SJSA1 (cell line): ENCODE results near the gene DZANK1. TPM values are rescaled to one million over a fixed set of nuclear protein-coding genes. Genes with fewer than 3 reads are reported as not detected.
"Not testable (repeated sequence)": the region's sequence is repeated elsewhere in the genome, so short reads cannot be mapped to it uniquely, and the experiment has no call there.

Source experiments
- DNase-seq, 2 experiments: peaks; one replicate each; pipeline ENCODE4 v3.0.0-alpha.2; 2015 to 2020; ENCODE audit warnings: low spot score in 2 of 2, low read depth in 1 of 2
- H3K27ac ChIP-seq: fragments of 250-450 bp; sonication (Bioruptor Pico); 2 replicates; pipeline ENCODE4 v1.5.1; 2020; ENCODE audit warnings: mild to moderate bottlenecking, moderate library complexity
- H3K27me3 ChIP-seq: fragments of 250-450 bp; sonication (Bioruptor Pico); replicated peaks from 2 replicates; pipeline ENCODE4 v1.5.1; 2020; ENCODE audit warnings: mild to moderate bottlenecking, moderate library complexity
- H3K36me3 ChIP-seq: fragments of 250-450 bp; sonication (Bioruptor Pico); 2 replicates; pipeline ENCODE4 v1.5.1; 2020; ENCODE audit warnings: mild to moderate bottlenecking
- H3K4me1 ChIP-seq: fragments of 250-450 bp; sonication (Bioruptor Pico); replicated peaks from 2 replicates; pipeline ENCODE4 v1.6.1; 2021; ENCODE audit warnings: mild to moderate bottlenecking
- H3K4me3 ChIP-seq: fragments of 250-450 bp; sonication (Bioruptor Pico); 2 replicates; pipeline ENCODE4 v1.5.1; 2020; ENCODE audit warnings: mild to moderate bottlenecking
- H3K9me3 ChIP-seq: fragments of 250-450 bp; sonication (Bioruptor Pico); replicated peaks from 2 replicates; pipeline ENCODE4 v1.5.1; 2020; ENCODE audit warnings: mild to moderate bottlenecking
- total RNA-seq: library from RNA; depleted of rRNA; stranded (reverse); fragments of >200 nt; shearing (Covaris generic); gene quantifications from 2 replicates; pipeline ENCODE4 v1.2.3, GENCODE V29; 2014

The DZANK1 gene
- total RNA-seq, 1 experiment from 2014 or later = 0.97 TPM

GRCh38 chr20:18421608-18422007 is 45.2 kb downstream of the DZANK1 start:
- H3K4me1 ChIP-seq = no peaks in the 10 kb centered on the region
- no peaks in the 10 kb centered on the region for H3K36me3 ChIP-seq
- H3K27me3 ChIP-seq = no peaks in the 10 kb centered on the region; the same call in 1 of the 2 replicates
- H3K9me3 ChIP-seq = no peaks in the 10 kb centered on the region
- no peak for DNase-seq
- no peak overlapping the region for H3K27ac ChIP-seq
- H3K4me3 ChIP-seq = no peak overlapping the region

GRCh38 chr20:18416486-18416885 is 50.3 kb downstream of the DZANK1 start:
- Histone ChIP-seq H3K27ac (no peak overlapping the region), H3K4me1 (no peaks in the 10 kb centered on the region), H3K4me3 (no peak overlapping the region), H3K36me3 (no peaks in the 10 kb centered on the region), H3K27me3 (no peaks in the 10 kb centered on the region), H3K9me3 (no peaks in the 10 kb centered on the region)
- no peak for DNase-seq

GRCh38 chr20:18414140-18414539 is 52.7 kb downstream of the DZANK1 start:
- H3K27me3 ChIP-seq = no peaks in the 10 kb centered on the region
- no peak for DNase-seq
- no peak overlapping the region for H3K27ac ChIP-seq
- no peak overlapping the region for H3K4me3 ChIP-seq
- no peaks in the 10 kb centered on the region for H3K9me3 ChIP-seq
- no peaks in the 10 kb centered on the region for H3K36me3 ChIP-seq
- no peaks in the 10 kb centered on the region for H3K4me1 ChIP-seq

DNA sequence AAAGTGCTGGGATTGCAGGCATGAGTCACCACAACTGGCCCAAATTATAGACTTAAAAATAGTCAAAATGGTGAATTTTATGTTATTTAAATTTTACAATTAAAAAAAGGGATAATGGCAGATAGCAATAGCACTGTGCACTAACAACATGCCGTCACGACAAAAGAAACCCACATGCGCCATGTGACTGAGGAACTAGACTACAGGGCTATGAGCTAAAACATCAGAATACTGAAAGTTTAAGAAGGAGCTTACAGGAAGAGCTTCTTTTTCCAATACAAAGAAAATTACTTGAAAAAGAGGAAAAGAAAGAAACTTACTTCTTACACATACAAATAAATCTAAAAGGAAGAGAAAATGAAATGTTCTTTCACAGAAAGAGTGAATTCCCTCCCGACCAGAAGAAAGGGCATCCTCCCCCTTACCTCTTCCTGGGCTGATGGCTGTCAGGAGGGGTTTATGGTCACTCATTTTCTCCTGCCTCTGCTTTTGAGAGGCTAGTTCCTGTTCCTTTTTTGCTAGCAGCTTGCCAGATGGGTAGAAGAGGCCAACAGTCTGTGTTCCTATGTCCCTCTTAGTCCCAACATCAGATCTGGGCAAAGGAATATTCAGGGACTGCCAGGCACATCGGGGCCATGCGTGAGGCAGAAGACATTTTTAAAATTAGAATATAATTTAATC is 54.5 kb downstream of the DZANK1 start:
- no peaks in the 10 kb centered on the region for H3K9me3 ChIP-seq
- no peaks in the 10 kb centered on the region for H3K4me1 ChIP-seq
- H3K36me3 ChIP-seq = no peaks in the 10 kb centered on the region
- DNase-seq = no peak
- H3K4me3 ChIP-seq = no peak overlapping the region
- H3K27me3 ChIP-seq = no peaks in the 10 kb centered on the region
- H3K27ac ChIP-seq = no peak overlapping the region

DNA sequence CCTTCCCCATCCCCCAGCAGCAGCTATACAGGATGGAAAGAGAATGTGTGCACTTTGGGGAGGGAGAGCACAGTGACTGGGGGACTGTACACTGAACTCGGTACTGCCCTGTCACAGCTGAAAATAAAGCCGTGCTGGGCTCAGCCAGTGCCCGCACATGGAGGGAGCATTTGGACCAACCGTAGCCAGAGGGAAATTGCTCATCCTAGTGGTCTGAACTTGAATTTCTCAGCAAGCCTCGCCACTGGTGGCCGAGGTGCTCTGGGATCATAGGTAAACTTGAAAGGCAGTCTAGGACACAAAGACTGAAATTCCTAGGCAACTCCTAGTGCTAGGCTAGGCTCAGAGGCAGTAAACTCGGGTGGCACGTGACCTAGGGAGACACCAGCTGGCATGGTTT is 61.0 kb downstream of the DZANK1 start:
- Histone ChIP-seq H3K4me1 (no peaks in the 10 kb centered on the region), H3K4me3 (no peak overlapping the region), H3K36me3 (no peaks in the 10 kb centered on the region), H3K27ac (no peak overlapping the region), H3K9me3 (no peaks in the 10 kb centered on the region), H3K27me3 (no peaks in the 10 kb centered on the region)
- no peak for DNase-seq

DNA sequence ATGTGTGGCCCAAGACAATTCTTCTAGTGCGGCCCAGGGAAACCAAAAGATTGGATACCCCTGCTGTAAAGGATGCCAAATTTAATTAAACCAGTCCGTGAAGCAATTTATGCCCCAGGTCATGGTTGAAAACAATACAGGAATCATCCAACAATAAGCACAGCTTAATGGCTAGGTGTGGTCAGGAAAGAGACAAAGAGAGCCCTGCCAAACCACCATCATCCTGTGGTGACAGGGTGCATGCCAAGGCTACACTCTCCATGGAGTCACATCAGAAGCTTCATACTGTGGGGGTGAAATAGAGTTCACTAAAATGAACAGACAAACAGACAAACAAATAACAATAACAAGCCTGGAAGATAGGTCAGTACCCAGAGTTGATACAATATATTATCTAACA is 62.7 kb downstream of the DZANK1 start:
- DNase-seq = peak in 1 of 2 experiments; percentile 10
- Histone ChIP-seq H3K4me1 (no peaks in the 10 kb centered on the region), H3K27ac (no peak overlapping the region), H3K9me3 (no peaks in the 10 kb centered on the region), H3K4me3 (no peak overlapping the region), H3K36me3 (no peaks in the 10 kb centered on the region), H3K27me3 (no peaks in the 10 kb centered on the region)

GRCh38 chr20:18403269-18403668 is 63.6 kb downstream of the DZANK1 start:
- no peak for DNase-seq
- Histone ChIP-seq H3K27me3 (no peaks in the 10 kb centered on the region), H3K4me3 (no peak overlapping the region), H3K27ac (no peak overlapping the region), H3K4me1 (no peaks in the 10 kb centered on the region), H3K9me3 (no peaks in the 10 kb centered on the region), H3K36me3 (no peaks in the 10 kb centered on the region)

DNA sequence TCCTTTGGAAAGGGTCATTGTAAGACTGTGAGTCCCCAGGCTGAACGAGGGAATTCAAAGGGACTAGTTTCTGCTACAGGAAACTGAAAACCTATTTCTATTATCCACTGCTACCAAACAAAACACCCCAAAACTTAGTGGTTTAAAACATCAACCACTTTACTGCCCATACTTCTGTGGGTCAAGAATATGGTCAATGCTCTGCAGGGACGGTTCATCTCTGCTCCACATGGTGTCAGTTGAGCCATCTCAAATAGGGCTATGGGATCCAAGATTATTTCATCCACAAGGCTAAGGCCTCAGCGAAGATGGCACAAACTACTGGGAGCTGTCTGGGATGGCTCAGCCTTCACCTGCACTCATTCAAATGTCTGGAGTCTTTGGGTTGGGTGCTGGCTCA is 65.5 kb downstream of the DZANK1 start:
- H3K4me1 ChIP-seq = no peaks in the 10 kb centered on the region
- DNase-seq = no peak
- H3K27ac ChIP-seq = no peak overlapping the region
- H3K9me3 ChIP-seq = no peaks in the 10 kb centered on the region
- H3K36me3 ChIP-seq = no peaks in the 10 kb centered on the region
- H3K4me3 ChIP-seq = no peak overlapping the region
- H3K27me3 ChIP-seq = no peaks in the 10 kb centered on the region

DNA sequence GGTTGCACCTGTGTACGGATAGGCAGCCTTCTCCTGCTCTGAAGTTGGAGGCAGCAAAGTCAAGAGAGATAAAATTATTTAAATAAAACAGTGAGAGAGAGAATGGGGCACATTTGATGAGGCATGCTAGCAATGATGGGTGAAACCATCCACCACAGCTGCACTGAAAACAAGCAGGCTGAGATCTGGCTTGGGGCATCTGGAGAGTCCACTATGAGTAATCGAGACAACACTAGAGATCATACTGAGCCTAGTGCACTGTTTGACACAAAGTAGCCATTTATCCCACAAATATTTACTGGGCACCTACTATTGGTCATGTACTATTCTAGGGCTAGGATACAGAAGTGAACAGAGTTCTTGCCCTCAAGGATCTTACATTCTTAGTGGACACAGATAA is 66.4 kb downstream of the DZANK1 start:
- DNase-seq = no peak
- Histone ChIP-seq H3K27ac (no peak overlapping the region), H3K9me3 (no peaks in the 10 kb centered on the region), H3K36me3 (no peaks in the 10 kb centered on the region), H3K4me3 (no peak overlapping the region), H3K4me1 (no peaks in the 10 kb centered on the region), H3K27me3 (no peaks in the 10 kb centered on the region)

DNA sequence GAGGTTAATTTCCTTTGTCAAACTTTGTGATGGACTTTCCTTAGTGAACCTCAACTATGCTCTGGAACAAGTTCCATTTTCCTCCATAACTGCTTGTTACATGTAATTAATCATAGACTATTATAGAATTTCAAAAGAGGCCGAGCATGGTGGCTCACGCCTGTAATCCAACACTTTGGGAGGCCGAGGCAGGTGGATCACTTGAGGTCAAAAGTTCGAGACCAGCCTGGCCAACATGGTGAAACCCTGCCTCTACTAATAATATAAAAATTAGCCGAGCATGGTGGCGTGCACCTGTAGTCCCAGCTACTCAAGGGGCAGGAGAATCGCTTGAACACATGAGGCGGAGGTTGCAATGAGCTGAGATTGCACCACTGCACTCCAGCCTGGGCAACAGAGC is 68.1 kb downstream of the DZANK1 start:
- H3K4me1 ChIP-seq = not testable (repeated sequence)

DNA sequence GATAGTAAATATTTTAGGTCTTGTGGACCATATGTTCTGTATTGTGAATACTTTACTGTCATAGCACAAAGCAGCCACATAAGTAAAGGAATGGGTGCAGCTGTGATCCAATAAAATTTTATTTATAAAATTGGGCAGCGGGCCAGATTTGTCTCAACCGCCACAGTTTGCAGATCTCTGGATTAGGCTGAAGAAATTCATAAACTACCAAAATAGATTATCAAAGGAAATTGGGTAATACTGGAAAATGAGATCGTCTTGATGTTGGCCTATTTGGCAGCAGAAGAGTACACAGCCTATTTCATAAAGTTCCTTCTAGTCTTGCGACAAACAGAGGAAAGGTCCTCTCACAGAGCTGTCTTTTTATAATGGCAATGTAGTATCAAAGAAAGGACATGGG is 69.8 kb downstream of the DZANK1 start:
- Histone ChIP-seq H3K27ac (no peak overlapping the region), H3K9me3 (no peaks in the 10 kb centered on the region), H3K27me3 (no peaks in the 10 kb centered on the region), H3K36me3 (no peaks in the 10 kb centered on the region), H3K4me1 (no peaks in the 10 kb centered on the region), H3K4me3 (no peak overlapping the region)
- DNase-seq = no peak

More for the DNA sequence above, 68.1 kb downstream of the DZANK1 start:
- not testable (repeated sequence) for H3K4me3 ChIP-seq, H3K36me3 ChIP-seq, H3K27ac ChIP-seq, H3K27me3 ChIP-seq, DNase-seq, H3K9me3 ChIP-seq

DNA sequence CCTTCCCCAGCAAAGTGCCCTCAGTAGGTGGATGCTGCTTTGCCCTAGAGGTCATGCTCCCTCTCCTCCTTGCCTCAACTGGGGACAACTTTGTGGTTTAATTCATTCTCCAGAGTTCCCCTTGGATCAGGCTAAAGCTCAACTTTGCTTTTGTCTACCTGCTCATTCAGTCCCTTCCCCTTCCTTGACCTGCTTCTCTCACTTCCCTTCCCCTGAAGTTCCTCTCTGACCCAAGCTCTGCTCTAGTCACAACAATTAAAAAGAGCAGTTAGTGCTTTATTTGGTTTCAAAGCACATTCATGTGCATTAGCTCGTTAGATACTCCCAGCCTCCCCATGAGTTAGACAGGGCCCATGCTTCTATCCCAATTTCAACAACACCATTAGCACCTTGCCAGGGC is 71.3 kb downstream of the DZANK1 start:
- Histone ChIP-seq H3K4me3 (no peak overlapping the region), H3K4me1 (no peaks in the 10 kb centered on the region), H3K9me3 (no peaks in the 10 kb centered on the region), H3K36me3 (no peaks in the 10 kb centered on the region), H3K27ac (no peak overlapping the region), H3K27me3 (no peaks in the 10 kb centered on the region)
- no peak for DNase-seq

DNA sequence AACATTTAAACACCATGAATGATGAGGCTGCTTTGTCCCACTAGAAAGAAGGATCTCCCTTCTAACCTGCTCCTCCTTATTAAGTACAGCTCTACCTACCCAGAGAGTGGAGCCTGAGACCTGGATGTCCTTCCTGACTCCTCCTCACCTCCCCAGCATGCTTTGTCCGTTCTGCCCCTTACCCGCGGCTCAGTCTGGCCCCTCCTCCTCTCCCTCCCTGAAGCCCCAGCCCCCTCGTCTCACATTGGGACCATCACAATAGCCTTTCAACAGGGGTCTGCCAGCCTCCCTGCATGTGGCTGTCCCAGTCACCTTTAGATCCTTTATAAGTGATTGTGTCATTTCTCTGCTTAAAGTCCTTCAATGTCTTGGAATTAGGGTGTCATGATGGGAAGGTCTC is 72.5 kb downstream of the DZANK1 start:
- no peak overlapping the region for H3K27ac ChIP-seq
- H3K9me3 ChIP-seq = no peaks in the 10 kb centered on the region
- no peak overlapping the region for H3K4me3 ChIP-seq
- H3K36me3 ChIP-seq = no peaks in the 10 kb centered on the region
- H3K4me1 ChIP-seq = no peaks in the 10 kb centered on the region
- H3K27me3 ChIP-seq = no peaks in the 10 kb centered on the region
- DNase-seq = no peak

- Histone ChIP-seq H3K36me3 (no peaks in the 10 kb centered on the region), H3K9me3 (no peaks in the 10 kb centered on the region), H3K27me3 (no peaks in the 10 kb centered on the region), H3K4me3 (no peak overlapping the region), H3K4me1 (peaks cover 6% of the 10 kb centered on the region), H3K27ac (no peak overlapping the region)
- no peak for DNase-seq
Measured at GRCh38 chr20:18391686-18392085, 75.1 kb downstream of the DZANK1 start.

GRCh38 chr20:18390201-18390600 is 76.6 kb downstream of the DZANK1 start:
- Histone ChIP-seq H3K4me3 (no peak overlapping the region), H3K27ac (no peak overlapping the region), H3K27me3 (no peaks in the 10 kb centered on the region), H3K36me3 (no peaks in the 10 kb centered on the region), H3K4me1 (peaks cover 6% of the 10 kb centered on the region), H3K9me3 (no peaks in the 10 kb centered on the region)
- DNase-seq = no peak
